ENCODE measurements around the gene TIMM17B. TPM values are rescaled to one million over a fixed set of nuclear protein-coding genes. Genes with fewer than 3 reads are reported as not detected.

TIMM17B gene
- total RNA-seq, 1 experiment from 2014 or later, result 86.1 TPM

- TF ChIP-seq, protein P1, sequence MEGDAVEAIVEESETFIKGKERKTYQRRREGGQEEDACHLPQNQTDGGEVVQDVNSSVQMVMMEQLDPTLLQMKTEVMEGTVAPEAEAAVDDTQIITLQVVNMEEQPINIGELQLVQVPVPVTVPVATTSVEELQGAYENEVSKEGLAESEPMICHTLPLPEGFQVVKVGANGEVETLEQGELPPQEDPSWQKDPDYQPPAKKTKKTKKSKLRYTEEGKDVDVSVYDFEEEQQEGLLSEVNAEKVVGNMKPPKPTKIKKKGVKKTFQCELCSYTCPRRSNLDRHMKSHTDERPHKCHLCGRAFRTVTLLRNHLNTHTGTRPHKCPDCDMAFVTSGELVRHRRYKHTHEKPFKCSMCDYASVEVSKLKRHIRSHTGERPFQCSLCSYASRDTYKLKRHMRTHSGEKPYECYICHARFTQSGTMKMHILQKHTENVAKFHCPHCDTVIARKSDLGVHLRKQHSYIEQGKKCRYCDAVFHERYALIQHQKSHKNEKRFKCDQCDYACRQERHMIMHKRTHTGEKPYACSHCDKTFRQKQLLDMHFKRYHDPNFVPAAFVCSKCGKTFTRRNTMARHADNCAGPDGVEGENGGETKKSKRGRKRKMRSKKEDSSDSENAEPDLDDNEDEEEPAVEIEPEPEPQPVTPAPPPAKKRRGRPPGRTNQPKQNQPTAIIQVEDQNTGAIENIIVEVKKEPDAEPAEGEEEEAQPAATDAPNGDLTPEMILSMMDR (IDR thresholded peaks at IDR 0.05; ENCODE audit: unreplicated experiment), result no peak
- intact Hi-C loops (cut with micrococcal nuclease; ENCODE audit: unreplicated experiment), result no loop called here
- Mint-ChIP-seq H3K27ac (ENCODE audit: unreplicated experiment) (no peak overlapping the region), H3K4me1 (ENCODE audit: low read depth, unreplicated experiment) (no peaks in the 10 kb centered on the region), H3K9me3 (ENCODE audit: low read depth, unreplicated experiment) (no peaks in the 10 kb centered on the region), H3K4me3 (ENCODE audit: low read depth, unreplicated experiment) (no peak overlapping the region), H3K27me3 (ENCODE audit: unreplicated experiment) (no peaks in the 10 kb centered on the region), H3K36me3 (ENCODE audit: insufficient read depth, unreplicated experiment) (peaks cover 34% of the 10 kb centered on the region)
- BruUV-seq (replicated peaks), result no TSS peak
- DNase-seq, result no peak
- CTCF ChIA-PET, result no interaction called here
Observed at GRCh38 chrX:48927736-48928382, 30.3 kb upstream of the TIMM17B start.

DNA sequence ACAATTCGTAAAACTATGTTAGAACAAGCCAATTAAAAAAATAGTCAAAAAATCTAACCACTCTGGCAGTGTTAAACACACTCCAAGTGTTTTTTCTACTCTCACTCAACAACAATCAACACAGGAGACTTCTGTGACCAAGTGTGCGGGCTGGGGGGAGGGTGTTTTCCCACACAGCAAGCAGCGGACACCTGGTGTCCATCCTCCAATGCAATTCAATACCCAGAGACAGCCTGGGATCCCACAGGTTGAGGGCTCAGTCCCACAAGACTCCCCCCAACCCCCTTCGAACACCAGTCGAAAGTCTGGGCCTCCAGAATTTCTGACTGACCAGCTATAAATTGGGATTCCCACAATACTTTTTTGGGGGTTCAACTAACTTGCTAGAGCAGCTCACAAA, 29.6 kb upstream of the TIMM17B start:
- BruUV-seq (replicated peaks), result no TSS peak
- Mint-ChIP-seq H3K27ac (ENCODE audit: unreplicated experiment) (no peak overlapping the region), H3K27me3 (ENCODE audit: unreplicated experiment) (no peaks in the 10 kb centered on the region), H3K4me3 (ENCODE audit: low read depth, unreplicated experiment) (no peak overlapping the region), H3K4me1 (ENCODE audit: low read depth, unreplicated experiment) (no peaks in the 10 kb centered on the region), H3K9me3 (ENCODE audit: low read depth, unreplicated experiment) (no peaks in the 10 kb centered on the region), H3K36me3 (ENCODE audit: insufficient read depth, unreplicated experiment) (peaks cover 37% of the 10 kb centered on the region)
- CTCF ChIA-PET, result no interaction called here
- TF ChIP-seq, protein P1 (IDR thresholded peaks at IDR 0.05; ENCODE audit: unreplicated experiment), result no peak
- intact Hi-C loops (cut with micrococcal nuclease; ENCODE audit: unreplicated experiment), result no loop called here
- no peak for DNase-seq

- CTCF ChIA-PET, result no interaction called here
- intact Hi-C loops (cut with micrococcal nuclease; ENCODE audit: unreplicated experiment), result no loop called here
- TF ChIP-seq, protein P1 (IDR thresholded peaks at IDR 0.05; ENCODE audit: unreplicated experiment), result no peak
- H3K4me1 Mint-ChIP-seq (ENCODE audit: low read depth, unreplicated experiment), result peaks cover 8% of the 10 kb centered on the region
- no peaks in the 10 kb centered on the region for H3K9me3 Mint-ChIP-seq (ENCODE audit: low read depth, unreplicated experiment)
- H3K27me3 Mint-ChIP-seq (ENCODE audit: unreplicated experiment), result no peaks in the 10 kb centered on the region
- no peak overlapping the region for H3K4me3 Mint-ChIP-seq (ENCODE audit: low read depth, unreplicated experiment)
- peak overlapping the region; percentile 39 for H3K27ac Mint-ChIP-seq (ENCODE audit: unreplicated experiment)
- DNase-seq, result no peak
- H3K36me3 Mint-ChIP-seq (ENCODE audit: insufficient read depth, unreplicated experiment), result peaks cover 29% of the 10 kb centered on the region
- BruUV-seq (replicated peaks), result no TSS peak
Observed at GRCh38 chrX:48924270-48924669, 26.7 kb upstream of the TIMM17B start.

- H3K27ac Mint-ChIP-seq (ENCODE audit: unreplicated experiment), result no peak overlapping the region
Observed at GRCh38 chrX:48923771-48924170, 26.2 kb upstream of the TIMM17B start.

More at GRCh38 chrX:48923771-48924170, 26.2 kb upstream of the TIMM17B start:
- DNase-seq, result no peak
- Mint-ChIP-seq H3K27me3 (ENCODE audit: unreplicated experiment) (no peaks in the 10 kb centered on the region), H3K4me3 (ENCODE audit: low read depth, unreplicated experiment) (no peak overlapping the region), H3K4me1 (ENCODE audit: low read depth, unreplicated experiment) (peaks cover 8% of the 10 kb centered on the region), H3K9me3 (ENCODE audit: low read depth, unreplicated experiment) (no peaks in the 10 kb centered on the region), H3K36me3 (ENCODE audit: insufficient read depth, unreplicated experiment) (peaks cover 34% of the 10 kb centered on the region)
- intact Hi-C loops (cut with micrococcal nuclease; ENCODE audit: unreplicated experiment), result no loop called here
- TF ChIP-seq, protein P1 (IDR thresholded peaks at IDR 0.05; ENCODE audit: unreplicated experiment), result no peak
- CTCF ChIA-PET, result no interaction called here
- BruUV-seq (replicated peaks), result no TSS peak
